Endothelial cell of umbilical vein (primary cell): Measurements from ENCODE around the gene HTR3D. TPM values are rescaled to one million over a fixed set of nuclear protein-coding genes. Genes with fewer than 3 reads are reported as not detected.
"Not testable (repeated sequence)": the region's sequence is repeated elsewhere in the genome, so short reads cannot be mapped to it uniquely, and the experiment has no call there.

ENCODE experiments used
- BruUV-seq: library from RNA; stranded (reverse); fragments of 400-500 nt; replicated peaks from 2 replicates; lab custom pipeline; 2021; lab: Mats Ljungman, UMichigan
- CTCF ChIA-PET: fragments of 300-600, 350-600 bp; sonication (Branson Sonifier 250); formaldehyde crosslinking; loops from one replicate; lab custom pipeline; 2021; ENCODE audit warnings: antibody characterized with exemption, inconsistent platforms; lab: Charles Lee
- POLR2A ChIA-PET: fragments of 300-600, 350-600 bp; sonication (Branson Sonifier 250); formaldehyde crosslinking; loops from one replicate; lab custom pipeline; 2021; ENCODE audit warnings: antibody characterized with exemption, inconsistent platforms; lab: Charles Lee
- DNase-seq: peaks from one replicate; pipeline ENCODE4 v3.0.0-alpha.2; 2011; ENCODE audit warnings: low read depth, low spot score
- FAIRE-seq: peaks from 2 replicates; lab custom pipeline; 2011; peaks lifted over from hg19 to GRCh38; lab: Jason Lieb, UNC
- H2AFZ ChIP-seq: 2 replicates; pipeline ENCODE4 v1.6.0; 2012; ENCODE audit warnings: low read depth, low read length, control low read depth, inconsistent platforms
- H3K27ac ChIP-seq: 2 replicates; pipeline ENCODE4 v1.5.1; 2011; ENCODE audit warnings: low read depth, mild to moderate bottlenecking, control low read depth, low read length, moderate library complexity; ENCODE audit not compliant: insufficient read depth
- H3K27me3 ChIP-seq, 2 experiments: 2 replicates each; pipeline versions ENCODE4 v1.6.0 to v1.6.1; 2011; ENCODE audit warnings: low read length in 2 of 2, mixed read lengths in 1 of 2; ENCODE audit not compliant: control insufficient read depth in 2 of 2, insufficient read depth in 2 of 2
- H3K36me3 ChIP-seq, 2 experiments: 2 replicates in 1 of 2; 3 replicates in 1 of 2; pipeline ENCODE4 v1.5.1; 2011; ENCODE audit warnings: low read length in 2 of 2, mild to moderate bottlenecking in 1 of 2, moderate library complexity in 1 of 2; ENCODE audit not compliant: control insufficient read depth in 2 of 2, insufficient read depth in 2 of 2; ENCODE audit errors: extremely low read depth in 1 of 2
- H3K4me1 ChIP-seq: 3 replicates; pipeline ENCODE4 v1.5.1; 2011; ENCODE audit warnings: mild to moderate bottlenecking, low read length; ENCODE audit not compliant: control insufficient read depth, insufficient read depth; ENCODE audit errors: extremely low read depth
- H3K4me2 ChIP-seq: 2 replicates; pipeline ENCODE4 v1.6.1; 2011; ENCODE audit warnings: low read length, control low read depth, mixed read lengths; ENCODE audit not compliant: insufficient read depth
- H3K4me3 ChIP-seq, 3 experiments: fragments of 200-600 bp in 1 of 3; sonication (generic), shearing (Covaris generic) in 1 of 3; replicated peaks in 1 of 3; 2 replicates each; pipeline ENCODE4 v1.5.1; 2011 to 2016; ENCODE audit warnings: control low read depth in 3 of 3, low read length in 3 of 3, mild to moderate bottlenecking in 2 of 3, inconsistent platforms in 1 of 3, low read depth in 1 of 3, moderate library complexity in 1 of 3; ENCODE audit not compliant: insufficient read depth in 1 of 3
- H3K79me2 ChIP-seq: 2 replicates; pipeline ENCODE4 v1.6.0; 2012; ENCODE audit warnings: low read length, inconsistent platforms; ENCODE audit not compliant: control insufficient read depth, insufficient read depth
- H3K9ac ChIP-seq: replicated peaks from 2 replicates; pipeline ENCODE3; 2011; ENCODE audit warnings: low read length, control low read depth; ENCODE audit not compliant: insufficient read depth; ENCODE audit errors: extremely low read depth
- H3K9me1 ChIP-seq: replicated peaks from 3 replicates; pipeline ENCODE4 v1.6.0; 2011; ENCODE audit warnings: mild to moderate bottlenecking, low read length; ENCODE audit not compliant: control insufficient read depth, insufficient read depth; ENCODE audit errors: extremely low read depth
- H3K9me3 ChIP-seq: replicated peaks from 2 replicates; pipeline ENCODE4 v1.5.1; 2012; ENCODE audit warnings: low read length, inconsistent platforms; ENCODE audit not compliant: control insufficient read depth, insufficient read depth
- H4K20me1 ChIP-seq: replicated peaks from 2 replicates; pipeline ENCODE3; 2011; ENCODE audit warnings: mild to moderate bottlenecking, low read length; ENCODE audit not compliant: control insufficient read depth, insufficient read depth; ENCODE audit errors: extremely low read depth
- CTCF ChIP-seq, 2 donors: IDR thresholded peaks; 1 replicate in 1 of 2; 2 replicates in 1 of 2; pipeline ENCODE4 v1.5.1; 2011; ENCODE audit warnings: low read length in 2 of 2, mild to moderate bottlenecking in 2 of 2, moderate library complexity in 2 of 2, control low read depth in 1 of 2, inconsistent platforms in 1 of 2, low read depth in 1 of 2; ENCODE audit not compliant: insufficient read depth in 1 of 2; ENCODE audit errors: extremely low read depth in 1 of 2
- FOS ChIP-seq: IDR thresholded peaks from 2 replicates; pipeline ENCODE4 v1.6.1; 2011; ENCODE audit warnings: mild to moderate bottlenecking, low read length, moderate library complexity, borderline replicate concordance; ENCODE audit not compliant: insufficient read depth
- JUN ChIP-seq: IDR thresholded peaks from 2 replicates; pipeline ENCODE4 v1.6.1; 2011; ENCODE audit warnings: borderline replicate concordance, low read depth; ENCODE audit not compliant: insufficient read length, insufficient read depth
- MYC ChIP-seq: IDR thresholded peaks from one replicate; pipeline ENCODE4 v1.6.1; 2011; ENCODE audit warnings: mild to moderate bottlenecking, low read depth, low read length
- POLR2A ChIP-seq: IDR thresholded peaks from 2 replicates; pipeline ENCODE4 v1.6.1; 2012; ENCODE audit warnings: low read depth, mild to moderate bottlenecking, control low read depth, low read length
- dilution Hi-C: fragments of 300-500 bp; cut with MboI; formaldehyde crosslinking; loops from one replicate; pipeline ENCODE4 v1.15.0; 2019; ENCODE audit warnings: low sequenced_read_pairs; ENCODE audit not compliant: extremely low pct_ligation_motif_present
- intact Hi-C: fragments of 100-400 bp; cut with micrococcal nuclease; formaldehyde crosslinking; loops from one replicate; pipeline ENCODE4 v1.10.0; 2022
- polyA plus RNA-seq, 4 experiments: library from polyadenylated mRNA; depleted of rRNA in 3 of 4; stranded (reverse) in 3 of 4; unstranded in 1 of 4; fragments of >200 nt; gene quantifications; 2 replicates each; pipeline versions ENCODE4 v1.2.1 to v1.2.3, GENCODE V29; 2011 to 2012; ENCODE audit warnings: missing spikeins in 1 of 4
- total RNA-seq: library from RNA; stranded (reverse); gene quantifications from 2 replicates; pipeline ENCODE4 v1.2.3, GENCODE V29; 2021

HTR3D gene
- total and polyA plus RNA-seq, 2 donors (not counting 3 experiments of a cell fraction or from before 2014, with no cell fraction given), result not detected

- Histone ChIP-seq H4K20me1 (no peaks in the 10 kb centered on the region), H3K27me3 (peaks cover 9 to 13% of the 10 kb centered on the region in 2 experiments), H3K9me1 (no peaks in the 10 kb centered on the region), H3K4me1 (no peaks in the 10 kb centered on the region), H3K9ac (no peak overlapping the region), H3K79me2 (no peaks in the 10 kb centered on the region), H3K27ac (no peak overlapping the region), H3K9me3 (no peaks in the 10 kb centered on the region), H3K4me3 (no peak overlapping the region), H2AFZ (no peak overlapping the region), H3K36me3 (no peaks in the 10 kb centered on the region), H3K4me2 (no peak overlapping the region)
- POLR2A ChIA-PET, result no interaction called here
- no TSS peak for BruUV-seq
- dilution Hi-C loops, result no loop called here
- intact Hi-C loops, result loop anchor here (5.0 kb wide), 1 partner anchor 360 kb away; the partner anchor contains the start of gene CHRD
- peak; percentile 68 for DNase-seq
- CTCF ChIA-PET, result interaction anchor here (1.0 kb wide), 1 partner anchor 127 kb away, joined by 4 read pairs; no protein-coding TSS in a partner anchor
- no peak for FAIRE-seq
- TF ChIP-seq JUN, result peak; percentile 50
- peak; percentile 48 for TF ChIP-seq FOS
- TF ChIP-seq POLR2A, result no peak
- no peak for TF ChIP-seq MYC
- TF ChIP-seq CTCF (IDR thresholded peaks at IDR 0.05; ENCODE audit: extremely low read depth in 1 of 2, insufficient read depth in 1 of 2, low read depth in 1 of 2, low read length in 2 of 2), result no peak
These were observed 9.2 kb upstream of the HTR3D start for GRCh38 chr3:184022323-184022722.

GRCh38 chr3:184025256-184025655 lies 6.3 kb upstream of the HTR3D start:
- H3K9me1 ChIP-seq, BruUV-seq, H3K36me3 ChIP-seq, dilution Hi-C loops, H3K27ac ChIP-seq, FAIRE-seq, H4K20me1 ChIP-seq, intact Hi-C loops, H3K79me2 ChIP-seq, H3K4me3 ChIP-seq, H3K4me2 ChIP-seq, H3K9ac ChIP-seq, H3K9me3 ChIP-seq, POLR2A ChIA-PET, H2AFZ ChIP-seq, DNase-seq, H3K4me1 ChIP-seq: not testable (repeated sequence)
- H3K27me3 ChIP-seq, result peaks cover 9 to 11% of the 10 kb centered on the region in 2 experiments
- CTCF ChIA-PET, result interaction anchor here (1.0 kb wide), 1 partner anchor 203 kb away, joined by 3 read pairs; no protein-coding TSS in a partner anchor

DNA sequence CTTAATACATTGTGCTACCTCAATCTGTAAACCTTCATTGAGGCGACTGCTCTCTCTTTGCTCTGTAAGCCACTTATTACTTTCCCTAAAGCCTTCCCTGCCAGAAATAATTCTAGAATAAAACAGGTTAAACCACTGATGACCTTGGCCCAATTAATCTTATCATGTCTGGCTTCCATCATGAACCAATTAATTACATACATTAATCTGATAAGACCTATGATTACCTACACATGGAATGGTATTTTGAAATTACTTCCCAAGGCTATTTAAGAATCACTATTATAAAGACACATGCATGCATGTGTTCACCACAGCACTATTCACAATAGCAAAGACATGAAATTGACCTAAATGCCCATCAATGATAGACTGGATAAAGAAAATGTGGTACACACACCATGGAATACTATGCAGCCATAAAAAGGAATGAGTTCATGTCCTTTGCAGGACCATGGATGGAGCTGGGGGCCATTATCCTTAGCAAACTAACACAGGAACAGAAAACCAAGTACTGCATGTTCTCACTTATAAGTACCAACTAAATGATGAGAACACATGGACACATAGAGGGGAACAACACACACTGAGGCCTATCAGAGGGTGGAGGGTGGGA lies 3.2 kb upstream of the HTR3D start:
- H3K9me3 ChIP-seq, BruUV-seq, H3K4me1 ChIP-seq, H3K9ac ChIP-seq, H2AFZ ChIP-seq, dilution Hi-C loops, H3K4me3 ChIP-seq, POLR2A ChIA-PET, DNase-seq, H3K27me3 ChIP-seq, H3K4me2 ChIP-seq, intact Hi-C loops, FAIRE-seq, H3K27ac ChIP-seq, H3K36me3 ChIP-seq, H3K9me1 ChIP-seq, H3K79me2 ChIP-seq, H4K20me1 ChIP-seq: not testable (repeated sequence)
- CTCF ChIA-PET, result interaction anchor here (1.9 kb wide), 1 partner anchor 14 kb away, joined by 4 read pairs; no protein-coding TSS in a partner anchor
